GM19438 (cell line): ENCODE results near the gene RPP38.

Experiments
- ATAC-seq: cut with Tn5 transposase; IDR thresholded peaks from one replicate; pipeline ENCODE4 v1.9.1; 2021; ENCODE audit warnings: low read depth; ENCODE audit not compliant: unreplicated experiment

Gene RPP38

GRCh38 chr10:15149042-15149771 lies 52.1 kb downstream of the RPP38 start:
- no peak for ATAC-seq

GRCh38 chr10:15150563-15150962 lies 53.4 kb downstream of the RPP38 start:
- ATAC-seq: no peak

GRCh38 chr10:15152556-15152955 lies 55.4 kb downstream of the RPP38 start:
- no peak for ATAC-seq
